DMS153 treated with DMSO at 0.1 percent for 48 hours (cell line): Measurements from ENCODE around the gene CCDC136.

Experiments used
- DNase-seq: peaks from one replicate; lab custom pipeline; 2025; ENCODE audit not compliant: unreplicated experiment; lab: John Stamatoyannopoulos, UW

Gene CCDC136

GRCh38 chr7:128859232-128860157 is 67.7 kb downstream of the CCDC136 start:
- no peak for DNase-seq

DNA sequence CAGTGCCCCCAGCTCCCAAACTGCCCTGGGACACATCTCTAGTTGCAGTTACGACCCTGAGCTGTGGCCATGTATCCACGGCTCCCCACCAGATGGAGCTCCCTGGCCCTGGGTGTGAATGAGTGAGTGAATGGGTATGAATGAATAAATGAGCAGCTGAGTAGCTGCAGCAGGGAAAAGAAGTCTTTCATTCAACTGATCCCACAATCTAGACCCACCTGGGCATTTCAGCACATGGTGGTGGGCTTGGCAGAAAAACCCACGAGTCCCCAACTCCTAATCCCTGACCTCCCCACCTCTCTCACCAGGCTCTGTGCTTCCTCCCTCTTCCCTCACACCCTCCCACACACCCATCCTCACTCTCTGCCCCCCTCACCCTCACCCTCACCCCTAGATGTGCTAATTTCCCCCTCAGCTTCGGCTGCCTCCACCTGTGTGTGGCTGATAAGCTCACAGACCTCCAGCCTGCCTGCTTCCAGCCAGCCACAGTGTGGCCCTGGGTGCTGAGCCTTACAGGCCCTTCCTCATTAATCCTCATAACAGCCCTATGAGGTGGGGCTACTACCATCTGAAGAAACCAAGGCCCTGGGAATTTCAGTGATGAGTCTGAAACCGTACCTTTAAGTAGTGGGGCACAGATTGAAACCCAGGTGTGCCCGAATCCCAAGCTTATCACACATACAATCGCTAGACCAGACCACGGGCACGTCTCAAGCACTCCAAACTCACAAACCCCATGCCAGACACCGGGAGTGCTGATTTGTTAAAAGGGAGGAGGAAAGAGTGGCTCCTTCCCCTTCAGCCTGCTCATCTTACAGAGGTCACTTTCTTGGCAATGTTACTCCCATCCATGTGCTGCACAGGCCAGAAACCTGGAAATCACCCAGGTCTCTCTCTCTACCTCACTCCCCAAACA is 68.6 kb downstream of the CCDC136 start:
- no peak for DNase-seq

DNA sequence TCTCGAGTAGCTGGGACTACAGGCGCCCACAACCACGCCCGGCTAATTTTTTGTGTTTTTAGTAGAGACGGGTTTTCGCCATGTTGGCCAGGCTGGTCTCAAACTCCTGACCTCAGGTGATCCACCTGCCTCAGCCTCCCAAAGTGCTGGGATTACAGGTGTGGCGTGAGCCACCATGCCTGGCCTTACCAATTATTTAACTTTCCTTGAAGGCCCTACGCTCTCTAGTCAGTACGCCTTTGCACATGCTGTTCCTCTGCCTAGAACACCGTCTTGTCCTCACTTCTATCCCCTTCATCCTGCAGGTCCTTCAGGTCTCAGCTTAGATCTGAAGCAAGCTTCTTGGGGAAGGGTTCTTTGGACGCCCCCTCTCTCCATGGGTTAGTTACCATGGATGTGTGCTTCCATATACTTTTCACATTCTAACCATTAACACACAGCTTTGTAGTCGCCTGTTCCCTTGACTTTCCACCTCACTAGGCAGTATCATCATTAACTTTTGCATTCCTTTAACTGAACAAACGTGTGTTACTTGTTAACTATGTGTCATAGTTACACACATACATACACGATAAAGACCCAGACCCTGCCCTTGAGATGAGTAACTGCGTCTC is 70.3 kb downstream of the CCDC136 start:
- no peak for DNase-seq

DNA sequence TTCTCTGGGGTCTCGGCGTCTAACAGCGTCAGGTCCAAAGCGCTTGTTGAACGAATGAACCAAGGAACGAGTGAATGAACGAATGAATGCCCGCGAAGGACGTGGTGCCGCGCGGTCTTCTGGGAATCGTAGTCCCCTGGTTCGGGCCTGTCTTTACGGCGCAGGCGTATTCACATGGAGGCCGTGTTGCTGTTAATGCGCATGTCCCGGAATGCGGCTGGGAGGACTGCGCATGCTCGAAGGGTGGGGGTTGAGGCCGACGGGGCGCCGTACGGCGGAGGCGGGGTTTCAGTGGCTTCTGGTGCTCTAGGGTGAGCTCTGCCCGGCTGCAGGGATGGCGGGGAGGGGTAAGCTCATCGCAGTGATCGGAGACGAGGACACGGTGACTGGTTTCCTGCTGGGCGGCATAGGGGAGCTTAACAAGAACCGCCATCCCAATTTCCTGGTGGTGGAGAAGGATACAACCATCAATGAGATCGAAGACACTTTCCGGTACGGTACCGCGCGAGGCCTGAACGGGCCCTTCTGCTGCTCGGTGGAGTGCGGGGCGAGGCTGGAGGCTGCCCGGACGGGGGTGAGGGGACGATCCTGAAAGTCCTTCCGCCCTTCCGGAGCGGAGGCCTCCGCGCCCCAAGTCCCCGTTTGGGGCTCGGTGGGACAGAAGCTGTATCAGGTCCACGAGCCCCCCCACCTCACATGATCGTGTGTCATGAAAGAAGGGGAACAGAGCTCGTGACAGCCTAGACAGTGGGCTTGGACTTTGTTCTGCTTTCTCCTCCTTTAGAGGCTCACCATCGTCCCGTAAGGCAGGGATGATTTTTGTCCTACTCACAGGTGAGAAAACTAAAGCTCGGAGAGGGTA is 71.0 kb downstream of the CCDC136 start, which contains the start of gene ATP6V1F:
Gene ATP6V1F, plus strand, starts transcription at position 286 of the 862 bp plus-strand sequence. Its CDS starts 49 bp downstream, at position 335.
- peak; percentile 95 for DNase-seq

DNA sequence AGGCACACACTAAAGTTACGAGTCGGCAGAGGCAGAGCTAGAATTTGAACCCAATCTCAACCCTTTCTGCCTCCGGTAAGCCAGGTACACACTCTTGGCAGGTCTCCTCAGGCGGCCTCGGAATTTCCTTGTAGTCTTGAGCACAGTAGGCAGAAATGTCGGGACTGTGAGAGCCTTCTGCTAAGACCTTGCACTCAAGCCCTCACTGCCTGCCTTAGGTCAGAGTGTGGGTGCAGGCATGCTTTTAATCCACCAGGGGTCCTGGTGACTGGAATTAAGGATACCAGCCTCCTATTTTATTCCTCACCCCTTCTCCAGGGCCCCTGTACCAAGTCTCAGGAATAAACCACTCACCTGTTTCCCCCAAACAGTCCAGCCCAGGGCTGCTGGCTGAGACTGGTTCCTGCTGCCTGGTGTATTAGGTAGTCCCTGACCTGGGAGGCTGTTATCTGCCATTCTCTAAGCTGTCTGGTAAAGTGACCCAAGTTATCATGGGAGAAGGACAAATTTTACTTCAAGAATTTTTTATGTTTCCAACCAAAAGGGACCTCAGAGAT is 71.7 kb downstream of the CCDC136 start:
- peak; percentile 20 for DNase-seq

GRCh38 chr7:128865303-128865702 is 73.5 kb downstream of the CCDC136 start:
- DNase-seq, result no peak

DNA sequence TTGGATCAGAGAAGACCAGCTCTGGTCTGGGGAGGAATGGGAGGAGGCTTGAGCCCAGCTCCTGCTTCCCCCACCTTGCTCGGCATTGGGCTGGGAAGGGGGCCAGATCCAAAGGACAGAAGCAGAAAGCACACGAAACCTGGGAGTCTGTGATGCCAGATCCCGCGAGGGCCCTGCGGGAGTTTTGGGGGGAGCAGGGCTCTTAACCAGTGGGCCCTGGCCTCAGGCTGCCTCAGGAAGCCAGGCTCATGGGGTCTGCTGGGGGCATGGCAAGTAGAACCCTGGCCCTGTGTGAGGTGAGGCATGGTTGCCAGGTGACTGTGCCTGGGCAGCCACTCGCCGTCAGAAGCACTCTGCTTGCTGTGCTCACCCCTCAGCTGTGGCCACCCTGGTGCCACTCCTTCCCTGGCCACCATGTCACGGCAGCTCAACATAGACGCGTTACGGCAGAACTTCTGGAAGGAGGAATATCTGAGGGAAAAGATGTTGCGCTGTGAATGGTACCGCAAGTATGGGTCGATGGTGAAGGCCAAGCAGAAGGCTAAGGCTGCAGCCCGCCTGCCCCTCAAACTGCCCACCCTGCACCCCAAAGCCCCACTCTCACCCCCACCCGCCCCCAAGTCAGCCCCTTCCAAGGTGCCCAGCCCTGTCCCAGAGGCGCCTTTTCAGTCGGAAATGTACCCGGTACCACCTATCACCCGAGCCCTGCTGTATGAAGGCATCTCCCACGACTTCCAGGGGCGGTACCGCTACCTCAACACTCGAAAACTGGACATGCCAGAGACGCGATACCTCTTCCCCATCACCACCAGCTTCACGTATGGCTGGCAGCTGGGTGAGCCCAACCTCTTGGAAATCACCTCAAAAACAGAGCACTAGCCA is 74.5 kb downstream of the CCDC136 start:
- DNase-seq, result no peak

DNA sequence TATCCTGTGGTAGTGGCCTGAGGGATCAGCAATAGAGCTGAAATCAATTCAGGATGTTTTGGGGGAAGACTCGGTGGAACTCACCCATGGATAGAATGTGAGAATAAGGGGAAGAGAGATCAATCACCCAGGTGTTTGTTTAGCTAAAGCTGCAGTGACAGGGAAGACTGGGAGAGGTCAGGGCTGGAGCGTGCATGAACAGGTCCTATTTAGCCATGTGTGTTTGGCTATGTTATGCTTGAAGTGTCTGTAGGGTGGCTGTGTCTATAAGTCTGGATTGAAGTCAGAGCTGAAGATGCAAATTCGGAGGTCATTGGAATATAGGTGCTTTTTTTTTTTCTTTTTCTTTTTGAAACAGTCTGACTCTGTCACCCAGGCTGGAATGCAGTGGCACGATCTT is 75.5 kb downstream of the CCDC136 start:
- DNase-seq, result no peak

GRCh38 chr7:128867842-128868623 is 76.3 kb downstream of the CCDC136 start:
- DNase-seq, result peak; percentile 36

GRCh38 chr7:128868624-128869137 is 76.9 kb downstream of the CCDC136 start:
- DNase-seq, result no peak

DNA sequence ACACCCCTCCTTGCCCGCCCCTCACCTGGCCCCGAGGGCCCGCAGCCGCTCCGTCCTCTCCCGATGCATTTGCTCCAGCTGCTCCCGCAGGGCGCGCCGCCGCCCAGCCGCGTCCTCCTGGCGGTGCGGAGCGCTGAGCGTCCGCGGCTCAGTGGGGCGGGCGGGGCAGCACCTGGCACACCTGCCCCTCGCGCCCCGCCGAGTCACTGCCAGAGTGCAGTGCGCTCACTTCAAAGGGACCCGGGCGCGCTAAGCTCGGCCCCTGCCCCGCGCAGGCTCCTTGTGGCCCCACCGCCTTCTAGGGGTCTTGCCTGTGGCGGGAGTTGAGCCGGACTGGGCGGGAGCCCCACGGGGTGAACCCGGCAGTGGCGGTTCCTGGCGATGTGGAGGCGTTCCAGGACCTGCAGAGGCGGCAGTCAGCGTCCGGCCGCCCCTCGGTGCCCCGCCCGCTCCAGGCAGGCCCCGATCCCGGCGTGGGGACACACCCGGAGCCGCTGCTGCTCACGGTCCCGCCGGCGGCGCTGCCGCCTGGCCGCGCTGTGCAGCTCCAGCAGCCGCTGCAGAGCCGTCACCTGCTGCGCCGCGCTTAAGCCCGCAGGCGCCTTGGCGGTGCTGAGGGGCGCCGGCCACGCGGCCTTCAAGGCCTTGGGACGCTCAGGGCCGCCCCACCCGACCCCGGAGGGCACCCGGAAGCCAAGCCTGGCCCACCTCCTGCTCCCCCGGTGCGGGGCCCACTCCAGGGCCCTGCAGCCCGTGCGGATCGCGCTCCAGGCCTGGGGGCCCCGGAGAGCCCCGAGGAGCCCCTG is 77.6 kb downstream of the CCDC136 start:
- peak; percentile 13 for DNase-seq

- DNase-seq, result no peak
Measured at GRCh38 chr7:128869944-128870285, 78.1 kb downstream of the CCDC136 start.

DNA sequence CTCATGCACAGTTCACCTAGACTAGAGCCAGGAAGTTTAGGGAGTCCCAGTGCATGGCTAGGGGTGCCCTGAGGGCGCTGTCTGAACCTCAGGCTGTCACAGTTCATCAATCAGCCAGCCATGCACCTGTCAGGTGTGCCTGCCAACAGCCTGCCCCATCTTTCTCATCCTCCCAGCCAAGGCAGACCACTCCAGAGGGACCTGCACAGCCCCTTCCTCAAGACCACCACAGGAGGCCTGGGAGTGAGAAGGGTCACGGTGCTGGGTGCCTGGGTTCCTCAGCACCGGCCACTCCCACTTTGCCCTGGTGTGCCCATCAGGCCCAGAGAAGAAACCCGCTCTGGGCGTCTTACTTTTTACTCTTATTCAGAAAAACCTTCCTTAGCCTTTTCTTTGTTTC is 79.3 kb downstream of the CCDC136 start:
- no peak for DNase-seq
